IPS DF 19.7 (cell line): ENCODE data around the gene ADM2.
"Not testable (repeated sequence)": the region's sequence is repeated elsewhere in the genome, so short reads cannot be mapped to it uniquely, and the experiment has no call there.

ENCODE experiments used
- DNase-seq: peaks from one replicate; pipeline ENCODE4 v3.0.0-alpha.2; 2013; ENCODE audit warnings: low read depth, low spot score

The ADM2 gene

GRCh38 chr22:50525104-50525857 is 43.9 kb downstream of the ADM2 start, which contains the start of gene SCO2:
Gene SCO2 (minus strand): TSS chr22:50525598. CDS start chr22:50524411, 1,187 bp downstream.
- DNase-seq, result peak; percentile 75

GRCh38 chr22:50525858-50526107 is 44.4 kb downstream of the ADM2 start:
- no peak for DNase-seq

DNA sequence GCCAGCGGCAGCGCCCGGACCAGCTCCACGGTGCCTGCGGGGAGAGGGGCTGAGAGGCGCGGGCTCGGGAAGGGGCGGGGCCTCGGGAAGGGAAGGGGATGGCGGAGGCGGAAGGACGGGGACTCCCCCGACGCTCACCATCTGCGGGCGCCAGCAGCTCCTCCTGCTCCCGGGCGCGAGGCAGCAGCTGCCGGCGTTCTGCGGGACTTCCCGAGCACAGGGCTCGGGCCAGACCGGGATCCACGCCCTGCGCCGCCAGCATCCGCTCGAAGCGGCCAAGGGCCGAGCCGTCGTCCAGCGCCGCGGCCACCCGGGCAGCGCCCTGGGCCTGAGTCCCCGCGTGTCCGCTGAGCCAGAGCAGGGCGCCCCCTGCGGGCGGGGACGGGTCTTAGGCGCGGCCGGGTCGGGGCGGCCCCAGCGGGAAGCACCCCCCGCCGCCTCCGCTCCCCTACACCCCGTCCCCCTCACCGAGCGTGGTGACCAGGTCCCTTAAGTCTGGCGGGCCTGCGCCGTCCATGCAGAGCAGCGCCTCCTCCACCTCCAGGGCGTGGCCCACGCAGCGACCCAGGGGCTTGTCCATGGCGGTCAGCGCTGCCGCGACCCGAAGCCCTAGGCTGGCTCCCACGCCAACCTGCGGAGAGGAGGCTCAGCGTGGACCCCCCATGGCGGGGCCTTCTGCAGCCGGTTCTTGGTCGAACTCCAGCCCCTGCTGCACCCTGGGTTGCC is 44.9 kb downstream of the ADM2 start:
- DNase-seq, result no peak

- DNase-seq, result peak; percentile 47
Measured at GRCh38 chr22:50526834-50527801, 45.8 kb downstream of the ADM2 start.

GRCh38 chr22:50527921-50528681 is 46.8 kb downstream of the ADM2 start:
- no peak for DNase-seq

- DNase-seq, result no peak
Measured at GRCh38 chr22:50528682-50529415, 47.5 kb downstream of the ADM2 start.

DNA sequence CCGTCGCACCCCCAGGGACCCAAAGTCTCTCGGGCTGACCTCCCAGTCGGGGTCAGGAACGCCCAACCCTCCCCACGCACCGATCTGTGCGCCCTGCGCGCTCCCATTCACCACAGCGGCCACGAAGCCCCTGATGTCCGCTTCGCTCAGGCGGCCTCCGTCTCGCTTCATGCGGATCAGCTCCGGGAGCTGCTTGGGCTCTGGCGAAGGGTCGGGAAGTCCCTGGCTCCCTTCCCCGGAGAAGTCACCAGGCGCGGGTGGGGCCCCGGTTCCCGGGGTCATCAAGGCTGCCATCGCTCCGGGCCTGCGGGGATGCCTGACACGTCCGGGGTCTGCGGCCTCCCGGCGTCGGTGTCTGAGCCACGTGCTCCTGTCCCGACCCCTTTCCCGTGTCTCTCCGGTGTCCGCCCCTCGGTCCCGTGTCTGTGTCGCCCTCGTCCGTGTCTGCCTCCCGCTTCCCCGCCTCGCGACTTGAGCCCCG is 48.1 kb downstream of the ADM2 start:
- no peak for DNase-seq

- no peak for DNase-seq
Measured at GRCh38 chr22:50529897-50530579, 48.7 kb downstream of the ADM2 start, which contains the start of gene TYMP. Gene TYMP (minus strand): TSS chr22:50530012. CDS start chr22:50529709, 303 bp downstream.

- no peak for DNase-seq
Measured at GRCh38 chr22:50530580-50530876, 49.2 kb downstream of the ADM2 start.

DNA sequence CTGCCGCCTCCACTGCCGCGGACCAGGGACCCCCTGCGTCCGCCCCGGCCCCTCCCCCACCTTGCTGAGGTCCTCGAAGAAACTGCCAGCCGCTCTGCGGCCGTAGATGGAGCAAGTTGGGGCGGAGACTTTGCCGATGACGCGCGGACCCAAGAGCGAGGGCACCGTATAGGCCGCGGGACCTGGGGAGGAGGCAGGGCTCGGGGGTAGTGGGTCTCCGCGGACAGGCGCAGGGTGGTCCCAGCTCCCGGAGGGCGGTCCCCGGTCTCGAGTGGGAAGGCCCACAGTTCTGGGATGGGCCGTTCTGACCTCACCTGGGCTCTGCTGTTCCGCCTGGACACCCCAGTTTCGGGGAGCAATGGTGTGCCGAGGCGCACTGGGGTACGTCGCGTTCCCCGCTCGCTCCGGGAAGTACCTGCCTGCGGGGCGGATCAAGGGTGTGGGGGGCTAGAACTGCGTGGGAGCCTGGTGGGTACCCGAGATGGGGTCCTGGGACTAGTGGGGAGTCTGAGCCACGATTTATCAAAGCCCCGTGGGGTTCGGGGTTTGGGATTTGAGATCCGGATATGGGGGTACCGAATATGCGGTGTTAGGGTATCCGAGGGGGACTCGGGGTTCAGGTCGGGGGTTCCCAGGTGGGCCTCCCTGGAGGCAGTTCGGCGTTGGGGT is 49.7 kb downstream of the ADM2 start:
- DNase-seq, result no peak

- no peak for DNase-seq
Measured at GRCh38 chr22:50531546-50531961, 50.2 kb downstream of the ADM2 start.

GRCh38 chr22:50531962-50532674 is 50.8 kb downstream of the ADM2 start:
- no peak for DNase-seq

- DNase-seq, result no peak
Measured at GRCh38 chr22:50532824-50533796, 51.8 kb downstream of the ADM2 start.

DNA sequence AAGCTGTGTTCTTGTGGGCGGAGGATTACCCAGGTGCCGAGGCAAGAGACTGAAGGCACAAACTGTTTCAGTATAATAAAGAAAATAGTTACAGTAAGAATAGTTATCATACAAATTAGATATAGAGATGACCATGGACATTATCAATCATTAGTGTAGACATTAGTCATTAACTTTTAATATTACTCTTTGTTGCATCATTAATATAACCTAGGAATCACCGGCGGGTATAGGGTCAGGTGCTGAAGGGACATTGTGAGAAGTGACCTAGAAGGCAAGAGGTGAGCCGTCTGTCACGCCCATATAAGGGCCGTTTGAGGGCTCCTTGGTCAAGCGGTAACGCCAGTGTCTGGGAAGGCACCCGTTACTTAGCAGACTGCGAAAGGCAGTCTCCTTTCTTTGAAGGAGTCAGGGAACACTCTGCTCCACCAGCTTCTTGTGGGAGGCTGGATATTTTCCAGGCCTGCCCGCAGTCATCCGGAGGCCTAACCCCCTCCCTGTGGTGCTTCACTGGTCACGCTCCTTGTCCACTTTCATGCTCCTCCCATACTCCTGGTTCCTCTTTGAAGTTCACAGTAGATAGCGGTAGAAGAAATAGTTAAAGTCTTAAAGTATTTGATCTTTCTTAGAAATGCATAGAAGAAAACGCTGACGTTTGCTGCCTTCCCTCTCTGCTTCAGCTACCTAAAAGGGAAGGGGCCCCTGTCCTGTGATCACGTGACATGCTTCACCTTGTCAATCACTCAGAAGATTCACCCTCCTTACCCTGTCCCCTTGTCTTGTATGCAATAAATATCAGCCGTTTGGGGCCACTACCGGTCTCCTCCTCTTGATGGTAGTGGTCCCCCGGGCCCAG is 52.7 kb downstream of the ADM2 start:
- not testable (repeated sequence) for DNase-seq

DNA sequence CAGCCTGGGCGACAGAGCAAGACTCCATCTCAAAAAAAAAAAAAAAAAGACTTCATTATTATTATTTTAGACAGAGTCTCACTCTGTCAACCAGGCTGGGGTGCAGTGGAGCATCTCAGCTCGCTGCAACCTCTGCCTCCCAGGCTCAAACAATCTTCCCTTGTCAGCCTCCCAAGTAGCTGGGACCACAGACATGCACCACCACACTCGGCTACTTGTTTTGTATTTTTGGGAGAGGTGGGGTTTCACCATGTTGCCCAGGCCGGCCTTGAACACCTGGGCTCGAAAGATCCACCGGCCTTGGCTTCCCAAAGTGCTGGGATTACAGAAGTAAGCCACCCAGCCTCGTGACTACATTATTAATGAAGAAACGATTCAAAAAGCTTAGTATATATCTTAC is 53.8 kb downstream of the ADM2 start:
- DNase-seq, result no peak
